HepG2 (cell line): Measurements from ENCODE around the gene RB1.

Source experiments
- ARID3A ChIP-seq: IDR thresholded peaks from 2 replicates; pipeline ENCODE4 v1.6.1; 2012; ENCODE audit warnings: low read depth, low read length, improper control_type of control experiment
- CTCF ChIP-seq: sonication (generic); formaldehyde crosslinking; IDR thresholded peaks from 2 replicates; pipeline ENCODE4 v1.5.0; 2020; ENCODE audit warnings: mild to moderate bottlenecking, missing genetic modification reagents, moderate library complexity
- ESRRA ChIP-seq: sonication (generic); formaldehyde crosslinking; IDR thresholded peaks from 2 replicates; pipeline ENCODE4 v1.5.1; 2020; ENCODE audit warnings: mild to moderate bottlenecking, low read depth, missing genetic modification reagents
- HMGXB4 ChIP-seq, 2 experiments: sonication (generic) in 1 of 2; formaldehyde crosslinking in 1 of 2; IDR thresholded peaks; 2 replicates each; pipeline versions ENCODE4 v1.4.0 to v1.6.1; 2018 to 2020; ENCODE audit warnings: missing genetic modification reagents in 2 of 2, borderline replicate concordance in 1 of 2, low read depth in 1 of 2, mild to moderate bottlenecking in 1 of 2, missing biosample characterization in 1 of 2
- NPAS2 ChIP-seq: sonication (generic); formaldehyde crosslinking; IDR thresholded peaks from 2 replicates; pipeline ENCODE4 v1.8.0; 2022; ENCODE audit warnings: mild to moderate bottlenecking, missing genetic modification reagents, borderline replicate concordance
- ZNF598 ChIP-seq: sonication (generic); formaldehyde crosslinking; IDR thresholded peaks from 2 replicates; pipeline ENCODE4 v1.5.1; 2020; ENCODE audit warnings: mild to moderate bottlenecking, missing genetic modification reagents, borderline replicate concordance

- TF ChIP-seq HMGXB4 (CRISPR knock-in tag; IDR thresholded peaks at IDR 0.05; ENCODE audit: borderline replicate concordance in 1 of 2, low read depth in 1 of 2) (no peak), ESRRA (no peak), ZNF598 (CRISPR knock-in tag) (no peak), ARID3A (no peak), NPAS2 (CRISPR knock-in tag) (no peak), CTCF (CRISPR knock-in tag) (no peak)
These were observed 99.6 kb downstream of the RB1 start for GRCh38 chr13:48403151-48403631.
